CD4-positive, alpha-beta T cell treated with Interleukin-17A for 1 hour (primary cell): Measurements from ENCODE around the gene INPP5J.
A peak's percentile ranks its signal among the peaks of the same experiment; 100 is the strongest.
"Not testable (repeated sequence)": the region's sequence is repeated elsewhere in the genome, so short reads cannot be mapped to it uniquely, and the experiment has no call there.

Experiments
- DNase-seq: peaks from one replicate; pipeline ENCODE4 v3.0.0-alpha.2; 2020

INPP5J gene, protein sequence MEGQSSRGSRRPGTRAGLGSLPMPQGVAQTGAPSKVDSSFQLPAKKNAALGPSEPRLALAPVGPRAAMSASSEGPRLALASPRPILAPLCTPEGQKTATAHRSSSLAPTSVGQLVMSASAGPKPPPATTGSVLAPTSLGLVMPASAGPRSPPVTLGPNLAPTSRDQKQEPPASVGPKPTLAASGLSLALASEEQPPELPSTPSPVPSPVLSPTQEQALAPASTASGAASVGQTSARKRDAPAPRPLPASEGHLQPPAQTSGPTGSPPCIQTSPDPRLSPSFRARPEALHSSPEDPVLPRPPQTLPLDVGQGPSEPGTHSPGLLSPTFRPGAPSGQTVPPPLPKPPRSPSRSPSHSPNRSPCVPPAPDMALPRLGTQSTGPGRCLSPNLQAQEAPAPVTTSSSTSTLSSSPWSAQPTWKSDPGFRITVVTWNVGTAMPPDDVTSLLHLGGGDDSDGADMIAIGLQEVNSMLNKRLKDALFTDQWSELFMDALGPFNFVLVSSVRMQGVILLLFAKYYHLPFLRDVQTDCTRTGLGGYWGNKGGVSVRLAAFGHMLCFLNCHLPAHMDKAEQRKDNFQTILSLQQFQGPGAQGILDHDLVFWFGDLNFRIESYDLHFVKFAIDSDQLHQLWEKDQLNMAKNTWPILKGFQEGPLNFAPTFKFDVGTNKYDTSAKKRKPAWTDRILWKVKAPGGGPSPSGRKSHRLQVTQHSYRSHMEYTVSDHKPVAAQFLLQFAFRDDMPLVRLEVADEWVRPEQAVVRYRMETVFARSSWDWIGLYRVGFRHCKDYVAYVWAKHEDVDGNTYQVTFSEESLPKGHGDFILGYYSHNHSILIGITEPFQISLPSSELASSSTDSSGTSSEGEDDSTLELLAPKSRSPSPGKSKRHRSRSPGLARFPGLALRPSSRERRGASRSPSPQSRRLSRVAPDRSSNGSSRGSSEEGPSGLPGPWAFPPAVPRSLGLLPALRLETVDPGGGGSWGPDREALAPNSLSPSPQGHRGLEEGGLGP

DNA sequence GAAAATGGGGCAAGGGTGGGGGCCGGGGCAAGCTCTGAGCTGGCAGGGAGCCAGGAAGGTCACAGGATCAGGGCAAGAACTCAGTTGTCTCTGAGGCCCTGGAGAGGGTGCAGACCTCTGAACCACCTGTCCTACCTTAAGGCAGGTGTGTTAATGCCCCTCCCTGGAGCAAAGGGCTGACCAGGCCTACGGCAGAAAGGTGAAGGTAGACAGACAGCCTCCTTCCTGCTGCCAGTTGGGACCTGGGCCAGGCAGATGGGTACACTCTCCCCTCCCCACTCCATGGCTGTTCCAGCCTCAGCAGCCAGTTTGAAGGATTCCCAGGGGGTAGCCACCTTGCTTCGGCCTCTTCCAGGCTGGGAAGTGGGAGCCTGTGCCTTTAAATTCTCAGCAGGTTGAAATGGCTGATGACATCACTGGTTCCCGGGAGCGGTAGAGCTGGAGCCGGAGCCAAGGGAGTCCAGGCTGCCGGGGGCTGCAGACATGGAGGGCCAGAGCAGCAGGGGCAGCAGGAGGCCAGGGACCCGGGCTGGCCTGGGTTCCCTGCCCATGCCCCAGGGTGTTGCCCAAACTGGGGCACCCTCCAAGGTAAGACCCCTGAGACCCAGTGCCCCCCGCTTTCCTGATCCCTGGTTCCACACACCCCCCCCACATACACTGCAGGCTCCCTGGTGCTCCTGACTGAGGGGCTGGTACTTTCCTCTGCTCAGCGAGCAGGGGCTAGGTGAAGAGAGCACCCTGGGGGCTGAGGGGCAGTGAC is at the start of gene INPP5J:
TSS of gene INPP5J (plus strand) at position 435 of the 760 bp plus-strand sequence. CDS start at position 484, 49 bp downstream.
- DNase-seq = no peak

DNA sequence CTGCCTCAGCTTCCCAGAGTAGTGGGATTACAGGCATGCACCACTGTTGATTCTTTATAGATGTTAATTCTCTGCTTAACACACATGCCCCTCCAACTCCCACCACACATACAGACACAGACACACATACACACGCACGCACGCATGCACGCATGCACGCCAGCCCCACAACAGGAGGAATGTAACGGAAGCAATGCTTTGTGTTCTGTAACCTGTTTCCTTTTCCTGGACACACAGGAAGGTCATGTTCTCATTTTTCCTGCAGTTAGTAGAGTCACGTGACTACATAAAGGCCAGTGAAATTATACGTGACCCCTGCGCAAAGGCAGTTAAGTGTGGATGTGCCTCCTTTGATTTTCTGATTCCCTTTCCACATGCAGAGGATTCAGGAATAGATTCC is 49.6 kb upstream of the INPP5J start:
- DNase-seq = not testable (repeated sequence)

DNA sequence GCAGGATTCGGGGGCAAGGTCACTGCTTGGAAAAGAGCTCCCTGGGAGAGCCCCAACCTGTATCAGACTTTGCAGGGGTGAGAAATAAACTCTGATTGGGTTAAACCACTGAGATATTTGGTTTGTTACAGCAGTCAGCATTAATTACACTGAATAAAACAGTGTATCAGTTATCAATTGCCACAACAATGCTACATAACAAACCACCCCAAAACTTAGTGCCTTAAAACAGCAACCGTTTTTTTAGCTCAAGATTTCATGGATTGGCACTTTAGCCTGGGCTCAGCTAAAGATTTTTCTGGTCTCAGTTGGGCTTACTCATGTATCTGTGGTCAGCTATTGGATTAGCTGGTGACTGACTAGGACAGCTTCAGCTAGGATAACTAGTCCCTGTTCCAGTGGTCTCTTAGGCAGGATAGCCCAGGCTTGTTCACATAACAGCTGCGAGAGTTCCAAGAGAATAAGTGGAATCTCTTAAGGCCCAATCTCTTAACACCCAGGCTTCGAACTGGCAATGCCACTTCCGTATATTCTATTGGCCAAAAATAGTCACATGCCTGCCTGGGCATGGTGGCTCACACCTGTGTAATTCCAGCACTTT is 49.1 kb upstream of the INPP5J start:
- DNase-seq = not testable (repeated sequence)

DNA sequence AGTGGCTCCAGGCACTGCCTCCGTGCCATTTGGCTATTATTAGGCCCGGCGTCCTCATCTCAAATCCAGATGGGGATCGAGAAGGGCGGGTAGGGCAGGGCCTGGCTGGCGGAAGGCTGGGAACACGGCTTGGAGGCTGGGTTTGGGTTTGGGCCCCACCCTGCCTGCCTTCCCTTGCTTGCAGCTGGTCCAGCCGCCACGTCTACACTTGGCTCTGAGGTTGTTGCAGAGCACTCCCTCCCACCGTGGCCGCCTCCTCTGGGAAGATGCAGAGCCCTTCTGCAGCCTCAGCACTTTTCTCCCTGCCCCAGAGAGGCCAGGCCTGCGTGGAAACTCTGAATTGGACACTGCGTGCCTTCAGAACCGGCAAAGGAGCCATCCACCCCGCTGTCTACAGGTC is 46.8 kb upstream of the INPP5J start:
- DNase-seq = no peak

DNA sequence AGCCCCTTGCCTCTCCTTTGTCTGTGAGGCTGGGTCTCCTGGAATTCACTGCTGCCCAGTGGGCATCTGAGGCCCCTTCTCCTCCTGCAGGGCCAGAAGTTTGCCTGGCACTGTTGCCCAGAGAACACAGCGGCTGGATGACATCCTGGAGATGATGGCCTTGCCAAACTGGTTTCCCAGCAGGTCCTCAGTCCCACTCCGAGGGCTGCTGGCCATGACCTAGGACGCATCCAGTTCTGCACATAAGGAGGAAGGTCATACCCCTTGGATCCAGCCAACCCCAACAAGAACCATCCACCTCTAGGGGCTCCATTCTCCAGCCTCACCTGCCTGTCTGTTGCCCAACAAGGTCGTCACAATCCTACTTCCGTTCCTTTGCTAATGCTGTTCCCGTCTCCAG is 45.1 kb upstream of the INPP5J start:
- no peak for DNase-seq

DNA sequence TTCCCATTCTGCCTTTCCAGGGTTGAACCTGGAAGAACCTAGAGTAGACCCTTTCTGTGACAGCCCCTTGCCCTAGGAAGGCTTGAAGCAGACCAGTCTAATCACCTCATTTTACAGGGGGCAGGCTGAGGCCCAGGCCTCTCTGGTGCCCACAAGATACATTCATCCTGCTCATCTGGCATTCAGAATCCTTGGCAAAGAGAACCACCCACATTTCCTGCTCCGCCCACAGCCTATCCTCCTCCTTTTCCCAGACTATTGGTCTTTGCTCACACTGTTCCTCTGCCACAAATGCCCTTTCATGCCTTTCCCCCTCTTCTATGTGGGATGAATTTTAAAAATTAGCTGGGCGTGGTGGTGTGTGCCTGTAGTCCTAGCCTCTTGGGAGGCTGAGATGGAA is 44.4 kb upstream of the INPP5J start:
- DNase-seq = not testable (repeated sequence)

DNA sequence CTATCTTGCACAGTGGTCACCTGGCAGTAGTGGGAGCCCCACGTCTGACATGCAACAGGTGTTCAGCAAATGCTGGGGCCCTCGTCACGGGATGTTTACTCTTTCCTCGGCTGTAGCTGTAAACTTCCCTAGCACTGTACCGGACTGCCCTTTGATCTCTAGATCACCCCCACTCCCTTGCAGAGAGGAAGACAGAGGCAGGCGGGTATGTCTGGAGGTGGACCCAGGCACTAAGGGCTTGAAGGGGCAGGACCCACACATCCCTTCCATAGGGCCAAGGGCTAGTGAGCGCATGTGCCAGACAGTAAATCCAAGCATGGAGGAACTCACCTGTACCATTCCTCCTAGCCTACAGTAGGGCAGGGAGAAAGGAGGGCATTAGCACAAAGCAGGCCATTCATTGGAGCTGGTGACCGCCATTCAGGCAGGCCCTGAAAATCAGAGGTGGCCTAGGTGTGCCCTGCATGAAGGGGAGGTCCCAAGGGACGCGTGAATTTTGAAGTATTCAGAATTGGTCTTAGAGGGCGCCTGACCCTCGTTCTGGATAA is 43.6 kb upstream of the INPP5J start:
- DNase-seq = no peak

DNA sequence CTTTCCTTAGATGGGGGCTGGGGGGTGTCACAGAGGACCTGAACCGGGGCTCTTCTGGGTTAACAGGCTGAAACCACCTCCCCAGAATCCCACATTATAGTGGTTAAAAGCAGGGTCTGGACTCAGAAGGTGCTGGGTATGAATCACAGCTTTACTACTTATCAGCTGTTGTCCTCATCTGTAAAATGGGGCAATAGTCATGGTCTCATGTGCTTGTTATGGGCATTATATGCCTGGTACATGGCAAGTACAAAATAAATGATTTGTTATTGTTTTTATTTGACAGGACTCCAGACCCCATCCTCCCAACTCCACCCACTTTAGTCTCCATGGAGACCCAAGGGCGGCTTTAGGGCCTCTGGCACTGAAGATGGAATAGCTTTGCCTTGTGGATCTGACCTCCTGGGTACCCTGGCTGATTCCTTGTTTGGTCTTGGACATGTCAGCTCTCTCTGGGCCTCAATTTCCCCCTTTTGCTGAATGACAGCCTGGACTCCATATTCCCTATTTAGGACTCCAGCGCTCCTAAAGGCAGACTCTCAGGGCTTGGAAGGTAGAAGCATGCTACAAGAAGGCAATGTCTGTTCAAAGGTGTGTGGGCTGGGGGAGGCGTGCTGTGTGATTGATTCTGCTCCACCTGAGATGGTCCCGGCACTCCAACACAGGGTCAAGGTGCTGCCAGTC is 42.5 kb upstream of the INPP5J start:
- no peak for DNase-seq

DNA sequence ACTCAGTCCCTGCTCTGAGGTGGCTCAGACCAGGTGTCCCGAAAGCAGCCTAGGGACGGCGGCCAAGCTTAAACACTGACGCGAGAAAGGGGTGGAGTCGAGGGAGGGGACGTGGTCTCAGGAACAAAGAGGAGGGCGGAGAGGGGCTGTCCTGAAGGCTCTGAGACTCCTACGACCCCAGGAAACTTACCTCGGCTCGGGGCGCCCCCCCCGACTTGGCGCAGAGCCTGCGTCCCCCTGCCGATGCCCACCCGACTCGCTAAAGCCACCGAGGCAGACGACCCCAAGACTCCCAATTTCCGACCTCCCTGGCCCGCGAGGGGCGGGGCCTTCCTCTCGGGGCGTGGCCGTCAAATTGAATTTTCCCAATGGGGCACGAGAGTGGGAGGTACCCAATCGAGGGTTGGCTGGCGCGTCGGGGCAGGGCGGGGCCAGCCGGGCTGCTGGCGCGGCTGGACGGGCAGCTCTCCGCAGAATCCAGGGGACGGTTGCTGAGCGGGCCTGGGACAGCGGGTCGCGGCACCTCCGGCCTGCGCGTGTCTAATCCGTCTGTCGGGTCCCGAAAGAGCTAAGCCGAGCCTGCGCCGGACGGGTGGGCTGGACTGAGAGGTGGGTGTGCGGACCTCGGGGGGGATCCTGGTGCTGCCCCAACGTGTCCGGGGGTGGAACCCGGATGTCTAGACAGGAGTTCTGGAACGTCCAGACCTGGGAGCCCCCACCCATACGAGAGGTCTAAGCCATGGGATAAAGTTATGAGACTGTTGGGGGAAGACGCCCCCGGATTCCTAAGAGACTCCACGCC is 41.7 kb upstream of the INPP5J start, which contains the start of gene SMTN:
TSS of gene SMTN (plus strand) at position 471 of the 802 bp plus-strand sequence. CDS start 1,941 bp downstream, outside the sequence.
- peak; percentile 90 for DNase-seq

DNA sequence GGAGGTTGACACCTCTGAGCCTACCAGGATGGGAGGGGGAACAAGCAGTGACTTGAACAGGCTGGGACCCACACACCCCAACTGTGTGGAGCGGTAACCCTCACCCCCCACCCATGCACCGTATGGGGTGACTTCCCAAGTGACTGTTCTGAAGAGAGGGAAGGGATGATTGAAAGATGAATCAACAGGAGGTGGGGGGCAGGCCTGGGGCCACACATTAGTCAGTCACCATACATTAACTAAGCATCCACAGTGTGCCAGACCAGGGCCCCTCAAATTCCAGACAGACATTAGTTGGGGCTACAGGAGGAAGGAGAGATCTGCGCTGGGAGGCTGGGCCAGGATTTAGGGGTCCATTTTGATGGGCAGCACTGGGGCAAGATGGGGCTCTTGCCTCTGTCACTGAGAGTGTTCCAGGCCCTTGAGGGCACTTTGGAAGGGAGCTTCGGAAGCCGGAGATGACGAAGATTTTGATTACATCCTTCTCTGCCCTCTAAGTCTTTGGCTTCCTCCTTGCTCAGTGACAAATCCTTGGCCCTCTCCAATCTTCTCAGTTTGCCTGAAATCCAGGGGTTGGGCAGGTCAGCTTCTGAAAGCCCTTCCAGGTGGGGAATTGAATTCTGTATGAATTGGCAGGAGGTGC is 40.7 kb upstream of the INPP5J start:
- no peak for DNase-seq

DNA sequence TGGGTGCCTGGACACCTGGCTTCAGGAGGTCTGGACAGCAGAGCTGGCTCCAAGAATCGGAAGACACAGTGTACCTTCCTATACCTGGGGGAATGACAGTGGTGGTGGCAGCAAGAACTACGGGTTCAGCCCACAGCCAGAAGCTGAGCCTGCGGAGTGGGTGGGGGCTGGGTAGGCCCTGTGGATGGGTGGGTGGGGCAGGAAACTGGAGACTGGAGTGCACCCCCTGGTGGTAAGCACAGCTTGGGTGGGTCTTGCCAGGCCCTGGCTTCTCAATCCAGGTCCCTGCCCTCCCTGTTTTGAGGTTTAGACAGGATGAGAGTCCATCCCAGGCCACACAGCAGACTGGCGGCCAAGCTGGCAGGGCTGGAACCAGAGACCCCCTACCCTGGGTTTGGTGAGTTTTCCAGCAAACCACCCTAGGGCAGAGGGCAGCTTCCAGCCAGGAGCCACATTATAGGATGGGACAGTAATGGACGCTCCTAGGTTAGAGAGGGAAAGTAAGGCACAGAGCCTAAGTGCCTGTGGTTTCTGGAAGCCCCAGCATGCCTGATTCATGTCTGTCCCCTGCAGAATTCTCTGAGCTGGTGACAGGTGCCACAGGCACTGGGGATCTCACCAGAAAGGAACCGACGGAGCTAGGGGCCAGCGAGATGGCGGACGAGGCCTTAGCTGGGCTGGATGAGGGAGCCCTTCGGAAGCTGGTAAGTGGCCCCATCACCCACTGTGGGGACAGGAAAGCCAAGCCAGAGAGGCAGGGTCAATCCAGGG is 40.0 kb upstream of the INPP5J start:
- DNase-seq = peak; percentile 49

DNA sequence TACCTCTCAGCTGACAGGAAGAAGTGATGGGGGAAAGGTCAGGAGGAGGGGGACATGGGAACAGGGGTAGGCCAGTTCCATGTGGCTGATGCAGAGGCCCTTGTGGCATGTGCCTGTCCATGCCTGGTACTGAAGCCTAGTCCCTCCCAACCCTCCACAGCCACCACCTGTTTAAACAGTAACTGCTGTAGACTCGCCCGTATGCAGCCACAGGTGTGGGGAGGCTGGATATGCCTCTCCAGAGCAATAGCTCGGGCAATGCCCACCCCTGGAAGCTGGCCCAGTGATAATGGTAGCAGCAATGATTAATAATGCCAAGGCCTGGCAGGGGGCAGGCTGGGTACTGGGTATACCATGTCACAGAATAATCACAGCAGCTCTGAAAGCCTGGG is 39.4 kb upstream of the INPP5J start:
- no peak for DNase-seq

DNA sequence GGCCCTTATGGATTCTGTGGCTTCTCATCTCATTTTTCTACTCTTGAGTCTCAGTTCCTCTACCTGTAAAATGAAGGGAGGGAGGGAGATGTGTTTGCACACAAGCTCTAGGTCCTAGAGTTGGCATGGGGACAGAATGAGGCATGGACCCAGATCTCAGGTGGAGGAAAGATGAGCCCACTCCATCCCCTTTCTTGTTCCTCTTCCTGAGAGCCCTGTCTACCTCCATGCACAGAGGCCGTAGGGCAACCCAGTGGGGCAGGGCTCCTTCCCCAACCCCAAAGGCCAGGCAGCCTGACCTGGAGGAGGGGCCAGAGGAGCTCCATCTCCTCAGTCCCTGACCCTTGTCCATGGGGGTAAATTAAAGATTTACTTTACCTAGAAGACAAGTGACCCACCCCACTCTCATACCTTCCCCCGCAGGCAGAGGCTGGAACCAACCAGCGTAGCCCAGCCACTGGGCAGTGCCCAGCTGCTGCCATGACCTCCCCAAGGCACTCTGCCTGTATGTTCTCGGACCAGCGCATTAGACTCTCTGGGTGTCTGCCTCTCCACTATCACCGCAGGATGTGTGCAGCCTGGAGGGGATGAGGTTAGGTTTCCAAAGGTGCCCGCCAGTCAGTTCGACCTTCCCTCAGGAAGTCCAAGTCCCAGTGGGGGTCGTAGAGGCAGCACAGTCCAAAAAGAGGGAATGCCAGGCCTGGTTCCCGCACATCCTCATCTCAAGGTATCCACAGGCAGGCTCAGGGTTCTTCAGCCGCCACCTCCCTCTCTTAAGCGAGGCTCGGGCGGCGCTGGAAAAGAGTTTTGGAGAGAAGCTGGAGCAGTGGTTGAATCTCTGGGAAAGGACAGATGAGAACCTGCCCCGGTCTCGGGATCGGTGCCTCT is 38.6 kb upstream of the INPP5J start:
- no peak for DNase-seq

DNA sequence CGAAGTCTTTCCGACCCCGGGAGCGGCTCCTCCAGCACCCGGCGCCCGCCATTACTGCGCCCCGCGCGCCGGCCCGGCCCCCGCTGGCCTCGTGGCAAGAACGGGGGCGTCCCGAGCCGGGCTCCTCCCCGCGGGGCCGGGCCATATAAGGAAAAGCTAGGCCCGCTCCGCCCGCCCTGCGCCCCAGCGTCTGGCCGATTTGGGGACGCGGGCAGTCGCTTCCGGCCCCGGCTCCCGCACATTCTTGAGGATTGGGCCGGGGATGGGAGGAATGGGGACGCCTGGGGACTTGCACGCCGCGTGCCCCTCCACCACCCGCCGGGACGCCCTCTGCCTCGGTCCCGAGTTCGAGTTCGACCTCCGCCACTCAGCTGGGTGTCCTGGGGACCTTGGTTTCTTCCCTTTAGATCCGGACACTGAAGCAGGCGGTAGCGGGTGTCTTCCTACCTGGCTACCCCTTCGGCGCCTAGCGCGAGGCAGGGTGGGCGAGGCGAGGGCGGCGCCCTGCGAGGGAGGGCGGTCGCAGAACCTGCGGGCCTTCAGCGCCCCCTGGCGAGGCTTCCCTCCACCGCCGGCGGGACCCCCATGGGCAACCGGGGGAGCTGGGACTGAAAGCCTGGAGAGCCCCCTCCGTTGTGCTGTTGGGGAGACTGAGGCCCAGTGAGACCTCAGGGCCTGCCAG is 37.8 kb upstream of the INPP5J start:
- peak; percentile 83 for DNase-seq

DNA sequence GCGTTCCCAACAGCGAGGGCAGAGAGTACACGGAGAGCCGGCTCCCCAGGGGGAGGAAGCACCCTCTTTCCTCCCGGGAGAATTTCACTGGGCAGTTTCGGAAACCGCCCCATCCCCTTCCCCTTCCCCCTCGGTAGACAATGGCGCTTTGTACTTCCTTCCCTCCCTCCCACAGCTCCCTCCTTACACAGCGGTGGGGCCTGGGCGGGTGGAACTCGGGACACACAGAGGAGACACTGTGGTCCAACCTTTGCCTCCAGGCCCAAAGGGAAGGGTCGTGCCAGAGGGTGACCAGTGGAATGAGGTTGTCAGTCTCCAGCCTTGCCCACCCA is 37.3 kb upstream of the INPP5J start:
- no peak for DNase-seq

DNA sequence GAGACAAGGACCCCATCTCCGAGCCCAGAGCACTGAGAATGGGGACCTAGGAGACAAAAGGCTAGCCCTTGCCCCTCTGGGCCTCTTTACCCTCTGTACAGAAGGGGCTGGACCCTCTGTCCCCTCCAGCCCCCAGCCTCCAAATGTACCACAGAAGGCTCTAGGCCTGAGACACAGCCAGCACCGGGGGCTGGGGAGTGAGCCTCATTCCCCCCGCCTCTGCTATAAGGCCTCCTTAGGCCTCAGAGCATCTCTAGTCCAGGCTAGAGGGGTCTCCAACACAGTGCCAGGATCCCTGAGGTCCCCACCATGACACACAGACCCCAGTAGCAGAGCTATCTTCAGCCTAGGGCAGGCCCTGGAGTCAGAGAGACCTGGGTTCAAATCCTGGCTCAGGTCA is 36.8 kb upstream of the INPP5J start:
- no peak for DNase-seq

DNA sequence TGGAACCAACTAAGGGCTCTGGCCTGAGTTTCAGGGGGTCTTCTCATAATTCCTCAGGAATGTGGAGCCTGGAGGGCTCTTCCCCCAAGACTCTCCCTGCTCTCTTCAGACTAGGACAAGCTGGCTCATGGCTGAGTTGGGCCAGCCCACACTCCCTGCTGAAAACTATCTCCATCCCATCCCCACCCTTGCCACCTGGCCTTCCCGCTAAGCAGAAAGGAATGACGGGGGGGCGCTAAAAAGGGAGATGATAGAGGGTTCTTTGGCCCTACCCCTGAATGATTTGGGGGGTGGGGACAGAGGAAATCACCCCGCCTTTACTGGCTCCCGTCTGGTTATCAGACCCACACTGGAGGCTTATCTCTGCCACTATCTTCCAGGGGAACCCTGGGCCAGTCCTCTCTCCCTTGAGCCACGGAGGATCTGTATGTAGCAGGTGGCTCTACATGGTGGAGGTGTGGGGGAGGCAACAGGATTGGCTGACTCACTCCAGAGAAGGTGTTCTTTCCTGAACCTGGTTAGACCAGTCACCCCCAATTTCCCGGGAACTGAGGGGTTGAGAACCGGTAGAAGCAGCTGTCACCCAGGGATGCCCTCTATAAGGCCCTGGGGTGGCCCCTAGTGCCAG is 35.9 kb upstream of the INPP5J start:
- no peak for DNase-seq
